Measurements from ENCODE around the gene RELT.
"Not testable (repeated sequence)": the region's sequence is repeated elsewhere in the genome, so short reads cannot be mapped to it uniquely, and the experiment has no call there.

RELT gene

GRCh38 chr11:73404506-73405145, 28.4 kb downstream of the RELT start:
- no peak for DNase-seq (ENCODE audit: low spot score)

DNA sequence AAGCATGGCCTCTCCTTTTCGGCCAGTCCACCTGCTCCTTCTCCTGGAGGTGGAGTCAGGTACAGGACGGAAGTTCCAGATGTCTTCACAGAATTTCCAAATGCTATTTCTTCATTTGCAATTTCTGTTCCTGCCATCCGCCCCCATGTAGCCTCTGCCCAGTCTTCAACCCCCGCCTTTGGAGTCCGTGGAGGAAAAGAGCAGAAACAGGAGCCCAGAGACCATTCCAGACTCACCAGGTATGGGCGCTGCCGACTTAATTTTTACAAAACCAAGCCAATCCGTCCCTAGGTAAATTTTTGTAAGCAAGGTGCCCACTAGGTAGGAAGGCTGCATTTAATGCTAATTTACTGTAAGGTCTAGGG, 28.9 kb downstream of the RELT start:
- DNase-seq (ENCODE audit: low spot score) = no peak

DNA sequence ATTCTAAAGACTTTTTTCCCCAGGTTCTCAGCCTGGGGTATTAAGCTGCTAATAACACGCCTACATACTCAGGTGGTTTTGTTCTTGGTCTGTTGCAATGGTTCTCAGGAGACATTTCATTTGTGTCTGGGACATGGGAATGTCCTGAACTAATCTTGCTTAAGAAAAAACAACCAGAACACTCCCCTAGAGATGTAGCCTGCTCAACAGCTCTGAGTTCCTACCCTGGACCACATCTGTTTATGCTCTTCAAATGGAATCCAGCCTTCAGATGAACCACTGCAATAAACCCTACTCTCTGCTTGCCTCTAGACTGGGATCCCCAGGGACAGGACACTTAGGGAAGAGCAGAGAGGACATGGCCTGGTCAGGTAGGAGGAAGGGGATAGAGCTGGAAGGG, 29.9 kb downstream of the RELT start:
- no peak for DNase-seq (ENCODE audit: low spot score)

- DNase-seq (ENCODE audit: low spot score) = no peak
Observed at GRCh38 chr11:73406619-73407018, 30.4 kb downstream of the RELT start.

DNA sequence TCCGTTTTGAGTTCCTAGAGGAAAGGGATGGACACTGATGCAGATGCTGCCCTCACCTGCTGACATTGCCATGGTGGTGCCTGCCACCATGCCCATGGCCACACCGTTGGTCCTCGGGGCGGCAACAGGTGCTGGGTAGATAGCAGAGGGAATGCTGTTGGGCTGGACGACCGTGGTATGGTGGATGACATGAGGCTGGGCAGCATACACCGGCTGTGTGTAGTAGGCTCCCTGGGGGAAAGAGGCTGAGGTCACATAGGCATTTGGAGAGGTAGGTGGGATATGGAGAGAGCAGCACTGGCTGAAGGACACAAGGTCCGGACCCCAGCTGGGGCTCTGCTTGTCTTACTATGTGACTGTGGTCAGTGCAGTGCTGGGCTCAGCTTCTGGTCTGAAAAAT, 33.2 kb downstream of the RELT start:
- DNase-seq (ENCODE audit: low spot score) = no peak

GRCh38 chr11:73410627-73411026, 34.4 kb downstream of the RELT start:
- no peak for DNase-seq (ENCODE audit: low spot score)

DNA sequence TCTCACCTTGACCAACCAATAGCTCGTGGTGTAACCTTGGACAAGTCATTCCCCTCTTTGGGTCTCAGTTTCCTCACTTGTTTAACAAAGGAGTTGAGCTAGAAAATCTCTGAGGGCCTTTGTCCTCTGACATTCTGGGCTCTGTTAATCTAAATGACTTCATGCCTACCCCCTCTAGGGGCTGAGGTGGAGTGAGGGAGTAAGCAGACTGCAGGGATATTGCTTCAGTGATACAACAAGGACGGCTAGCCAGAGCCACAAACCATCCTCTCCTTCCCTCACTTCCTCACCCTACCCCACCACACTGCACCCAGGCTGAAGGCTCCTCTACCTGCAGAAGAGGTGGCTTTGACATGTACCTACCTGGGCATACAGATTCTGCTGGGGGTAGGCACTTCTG, 34.8 kb downstream of the RELT start:
- DNase-seq (ENCODE audit: low spot score) = no peak

GRCh38 chr11:73412308-73412707, 36.1 kb downstream of the RELT start:
- no peak for DNase-seq (ENCODE audit: low spot score)

DNA sequence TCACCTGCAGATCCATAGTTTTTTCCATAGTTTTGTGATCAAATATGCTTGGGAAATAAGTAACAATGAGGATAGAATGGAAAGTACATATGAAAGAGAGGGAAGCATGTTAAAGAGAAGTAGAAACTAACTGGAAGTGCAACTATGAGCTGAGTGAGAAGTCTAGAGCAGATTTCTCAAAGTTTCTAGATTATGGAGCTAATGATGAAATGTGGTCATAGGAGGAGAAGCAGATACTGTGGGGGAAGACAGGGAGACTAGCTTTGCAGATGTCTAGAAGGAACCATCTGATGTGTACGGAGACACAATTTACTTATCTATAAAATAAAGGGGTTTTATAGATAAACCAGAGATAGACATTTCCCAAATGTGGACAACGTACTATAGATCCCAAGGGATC, 37.1 kb downstream of the RELT start:
- DNase-seq (ENCODE audit: low spot score) = no peak

DNA sequence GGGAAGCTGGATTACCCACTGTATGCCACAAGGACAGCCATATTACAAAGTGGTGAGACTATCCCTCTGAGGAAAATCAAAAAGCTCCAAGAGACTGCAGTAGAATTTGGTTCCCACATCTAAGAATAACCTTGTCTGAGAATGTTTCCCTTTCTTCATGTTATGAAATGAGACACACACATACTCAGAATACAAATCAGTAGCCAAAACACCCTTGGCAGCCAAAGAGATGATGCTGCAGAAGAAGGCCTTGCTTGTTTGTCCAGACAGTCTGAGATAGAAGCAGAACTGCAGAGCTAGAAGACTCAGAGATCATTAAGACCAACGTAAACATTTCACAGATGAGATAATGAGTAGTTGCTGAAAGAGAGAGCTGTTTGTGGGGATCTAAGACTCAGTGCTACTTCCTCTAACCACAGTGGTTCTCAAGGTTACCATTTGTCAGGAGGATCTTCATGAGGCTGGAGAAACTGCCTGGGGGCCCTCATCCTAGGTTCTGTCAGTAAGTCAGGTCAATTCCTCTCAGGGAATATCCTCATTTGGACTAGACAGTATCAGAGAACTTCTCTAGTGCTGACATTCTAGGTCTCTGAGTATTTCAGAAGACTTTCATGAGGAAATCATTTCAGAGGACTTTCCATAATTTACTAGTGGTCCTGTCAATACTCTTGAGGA, 38.9 kb downstream of the RELT start:
- DNase-seq (ENCODE audit: low spot score) = no peak

DNA sequence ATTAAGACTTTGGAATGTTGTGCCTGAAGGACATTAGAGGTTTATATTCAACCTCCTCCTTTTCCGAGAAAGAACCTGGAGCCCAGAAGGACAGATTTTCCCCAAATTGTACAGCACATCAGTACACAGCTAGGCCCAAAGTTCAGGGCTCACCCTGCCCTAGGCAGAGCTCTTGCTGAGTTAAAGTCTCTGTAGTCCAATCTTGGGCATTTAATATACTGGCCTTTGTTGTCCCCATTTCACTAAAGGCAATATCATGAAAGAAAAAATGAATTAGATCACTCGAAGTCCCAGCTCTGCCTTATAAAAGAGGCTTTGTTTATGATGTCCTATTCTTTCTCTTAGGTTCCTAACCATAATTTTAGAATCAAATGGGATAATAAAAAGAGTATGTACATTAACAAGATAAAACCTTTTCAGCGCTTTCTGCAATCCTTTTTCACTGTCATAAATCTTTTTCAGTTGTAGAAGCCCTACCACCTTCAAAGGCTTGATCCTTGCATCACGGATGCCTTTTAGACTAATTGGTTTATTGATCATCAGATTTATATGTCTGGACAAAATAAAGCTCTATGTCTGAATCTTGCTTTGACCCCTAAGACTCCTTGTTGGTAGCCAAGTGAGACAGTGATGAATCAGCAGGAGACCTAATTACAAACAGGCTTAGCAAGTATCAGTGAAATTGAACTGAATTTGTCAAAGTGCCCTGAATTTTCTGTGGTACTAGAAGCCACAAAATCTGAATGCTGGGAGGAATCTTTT, 39.8 kb downstream of the RELT start:
- DNase-seq (ENCODE audit: low spot score) = no peak

- DNase-seq (ENCODE audit: low spot score) = no peak
Observed at GRCh38 chr11:73416786-73417185, 40.6 kb downstream of the RELT start.

- DNase-seq (ENCODE audit: low spot score) = no peak
Observed at GRCh38 chr11:73420136-73420535, 43.9 kb downstream of the RELT start.

GRCh38 chr11:73422886-73423285, 46.7 kb downstream of the RELT start:
- no peak for DNase-seq (ENCODE audit: low spot score)

GRCh38 chr11:73423506-73423905, 47.3 kb downstream of the RELT start:
- no peak for DNase-seq (ENCODE audit: low spot score)

DNA sequence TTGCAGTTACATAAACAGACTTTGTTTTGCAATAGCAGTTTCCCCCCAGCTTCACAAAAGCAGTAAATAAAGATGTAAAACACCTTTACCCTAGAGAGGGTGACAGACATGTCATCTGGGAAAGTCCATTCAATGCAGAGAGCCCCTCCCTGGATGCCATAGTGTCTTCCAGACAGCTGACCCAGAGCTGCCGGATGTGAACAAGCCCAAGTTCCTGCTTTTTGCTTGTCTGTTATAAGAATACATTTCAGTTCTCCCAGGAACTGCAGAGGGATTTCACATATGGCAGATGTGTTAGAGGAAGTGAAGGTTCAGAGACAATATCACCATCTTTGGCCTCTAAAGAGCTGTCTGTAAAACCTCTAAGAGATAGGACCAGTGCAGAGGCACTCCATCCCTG, 48.9 kb downstream of the RELT start:
- DNase-seq (ENCODE audit: low spot score) = no peak

GRCh38 chr11:73426219-73426850, 50.1 kb downstream of the RELT start:
- no peak for DNase-seq (ENCODE audit: low spot score)

DNA sequence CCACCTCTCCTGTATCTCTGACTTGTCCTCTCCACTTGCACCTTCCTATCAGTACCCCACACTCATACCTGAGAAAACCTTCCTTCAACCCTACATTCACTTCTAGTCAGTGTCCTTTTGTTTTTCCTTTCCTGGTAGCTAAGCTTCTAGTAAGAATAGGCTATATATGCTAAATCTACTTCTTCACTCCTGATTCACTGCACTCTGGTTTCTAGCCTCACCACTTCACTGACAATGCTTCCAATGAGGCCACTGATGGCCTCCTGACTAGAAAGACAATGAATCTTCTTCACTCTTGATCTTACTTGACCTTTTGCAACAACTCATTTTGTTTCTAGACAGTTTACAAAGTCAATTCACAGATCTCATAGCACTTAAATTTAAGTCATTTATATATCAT, 52.0 kb downstream of the RELT start:
- DNase-seq (ENCODE audit: low spot score) = no peak

DNA sequence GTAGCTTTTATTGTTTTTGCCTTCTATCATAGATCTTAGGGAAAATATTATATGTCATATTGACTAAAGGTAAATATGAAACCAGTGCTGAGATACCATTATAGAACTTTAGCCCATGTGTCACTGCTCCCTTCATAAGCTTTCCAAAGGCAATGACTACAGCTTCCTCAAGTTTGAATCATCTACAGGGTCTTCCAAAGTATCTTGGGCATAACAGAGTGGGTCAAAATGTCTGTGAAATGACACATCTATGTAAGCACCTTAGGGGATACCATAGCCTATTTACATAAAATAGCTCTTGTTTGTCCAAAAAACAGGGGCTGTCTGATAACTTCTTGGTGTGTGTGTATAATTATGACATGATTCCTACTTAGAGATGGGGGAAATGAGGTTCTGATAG, 52.5 kb downstream of the RELT start:
- DNase-seq (ENCODE audit: low spot score) = no peak

GRCh38 chr11:73429121-73429750, 53.0 kb downstream of the RELT start:
- no peak for DNase-seq (ENCODE audit: low spot score)

GRCh38 chr11:73430326-73430725, 54.1 kb downstream of the RELT start:
- no peak for DNase-seq (ENCODE audit: low spot score)

DNA sequence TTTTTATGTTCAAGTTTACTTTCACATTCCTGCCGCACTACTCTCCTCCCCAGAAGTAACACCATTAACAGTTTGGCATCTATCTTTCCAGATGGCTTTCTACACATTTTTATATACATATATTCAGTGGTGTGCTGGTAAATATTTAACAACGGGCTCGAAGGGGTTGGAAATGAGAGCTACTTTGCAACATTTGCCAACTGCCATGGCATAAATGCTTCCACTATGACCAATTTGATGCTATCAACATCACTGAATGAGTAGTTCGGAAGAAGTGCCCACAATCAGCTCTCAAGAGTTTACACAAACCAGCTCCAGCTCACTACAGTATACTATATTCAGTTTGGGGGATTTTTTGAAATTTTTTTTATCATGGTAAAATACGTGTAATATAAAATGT, 55.2 kb downstream of the RELT start:
- DNase-seq (ENCODE audit: low spot score) = no peak

GRCh38 chr11:73436859-73437258, 60.7 kb downstream of the RELT start:
- DNase-seq (ENCODE audit: low spot score) = not testable (repeated sequence)
